Pons (tissue), 1 donor: ENCODE data around the gene SMCO3.

Source experiments
- DNase-seq: peaks from one replicate; pipeline ENCODE4 v3.0.0-alpha.2; 2016; ENCODE audit warnings: low spot score

SMCO3 gene

GRCh38 chr12:14814014-14814413 lies at the start of gene SMCO3:
TSS of gene SMCO3 (minus strand) at chr12:14814182. CDS start at chr12:14806680, 7,502 bp downstream.
- DNase-seq: no peak

GRCh38 chr12:14860490-14860889 lies 46.5 kb upstream of the SMCO3 start:
- no peak for DNase-seq

GRCh38 chr12:14858513-14858912 lies 44.5 kb upstream of the SMCO3 start:
- no peak for DNase-seq

- no peak for DNase-seq
Observed at GRCh38 chr12:14854586-14855183, 40.7 kb upstream of the SMCO3 start.

GRCh38 chr12:14853961-14854360 lies 40.0 kb upstream of the SMCO3 start:
- DNase-seq: no peak

- no peak for DNase-seq
Observed at GRCh38 chr12:14852880-14853279, 38.9 kb upstream of the SMCO3 start.

- no peak for DNase-seq
Observed at GRCh38 chr12:14850929-14851663, 37.1 kb upstream of the SMCO3 start.

- DNase-seq: no peak
Observed at GRCh38 chr12:14849661-14850060, 35.7 kb upstream of the SMCO3 start.

GRCh38 chr12:14846876-14847580 lies 33.0 kb upstream of the SMCO3 start:
- DNase-seq: no peak

GRCh38 chr12:14846042-14846587 lies 32.1 kb upstream of the SMCO3 start:
- DNase-seq: no peak

- peak; percentile 83 for DNase-seq
Observed at GRCh38 chr12:14845350-14845750, 31.4 kb upstream of the SMCO3 start.

GRCh38 chr12:14844401-14844800 lies 30.4 kb upstream of the SMCO3 start:
- no peak for DNase-seq

GRCh38 chr12:14843425-14843887 lies 29.5 kb upstream of the SMCO3 start, which contains the start of gene ART4:
TSS of gene ART4 (minus strand) at chr12:14843526. CDS start at chr12:14843113, 413 bp downstream.
- no peak for DNase-seq

GRCh38 chr12:14842315-14842714 lies 28.3 kb upstream of the SMCO3 start:
- DNase-seq: no peak

- no peak for DNase-seq
Observed at GRCh38 chr12:14841761-14842160, 27.8 kb upstream of the SMCO3 start.

GRCh38 chr12:14840616-14841015 lies 26.6 kb upstream of the SMCO3 start:
- DNase-seq: no peak

GRCh38 chr12:14839262-14839661 lies 25.3 kb upstream of the SMCO3 start:
- DNase-seq: no peak

- DNase-seq: no peak
Observed at GRCh38 chr12:14836336-14837210, 22.6 kb upstream of the SMCO3 start.

- peak; percentile 46 for DNase-seq
Observed at GRCh38 chr12:14834509-14834908, 20.5 kb upstream of the SMCO3 start.

GRCh38 chr12:14833952-14834351 lies 20.0 kb upstream of the SMCO3 start:
- DNase-seq: no peak

- no peak for DNase-seq
Observed at GRCh38 chr12:14833336-14833735, 19.4 kb upstream of the SMCO3 start.

- DNase-seq: peak; percentile 60
Observed at GRCh38 chr12:14828892-14829291, 14.9 kb upstream of the SMCO3 start.
